RWPE1 (cell line): Measurements from ENCODE around the gene TP53AIP1.

Experiments
- CTCF ChIA-PET: fragments of 350-600 bp; sonication (Branson Sonifier 250); formaldehyde crosslinking; extraction: SDS; loops from one replicate; lab custom pipeline; 2021; lab: Yijun Ruan, JAX
- POLR2A ChIA-PET: fragments of 400-600 bp; formaldehyde crosslinking; extraction: SDS; loops from one replicate; lab custom pipeline; 2020; ENCODE audit warnings: antibody characterized with exemption; ENCODE audit not compliant: low non-redundant PET; lab: Yijun Ruan, JAX
- DNase-seq: peaks from one replicate; pipeline ENCODE4 v3.0.0; 2012; ENCODE audit warnings: low spot score
- H3K27ac ChIP-seq: fragments of 450-650 bp; 2 replicates; pipeline ENCODE4 v1.5.1; 2017
- TF ChIP-seq, protein P1 (sequence below): fragments of 450-650 bp; conservative IDR thresholded peaks from 2 replicates; pipeline ENCODE4 v1.5.1; 2017; ENCODE audit warnings: low read depth, mild to moderate bottlenecking

TP53AIP1 gene

GRCh38 chr11:128903248-128904061 is 39.2 kb downstream of the TP53AIP1 start:
- ChIA-PET CTCF (interaction anchor here (0.8 to 1.1 kb wide), 3 partner anchors 15 to 53 kb away, joined by 3 read pairs; no protein-coding TSS in a partner anchor), POLR2A (interaction anchor here (0.6 kb wide), 1 partner anchor 37 kb away, joined by 5 read pairs; no protein-coding TSS in a partner anchor)
- peak; percentile 64 for DNase-seq
- H3K27ac ChIP-seq, result peak overlapping the region; percentile 99
- TF ChIP-seq, protein P1, sequence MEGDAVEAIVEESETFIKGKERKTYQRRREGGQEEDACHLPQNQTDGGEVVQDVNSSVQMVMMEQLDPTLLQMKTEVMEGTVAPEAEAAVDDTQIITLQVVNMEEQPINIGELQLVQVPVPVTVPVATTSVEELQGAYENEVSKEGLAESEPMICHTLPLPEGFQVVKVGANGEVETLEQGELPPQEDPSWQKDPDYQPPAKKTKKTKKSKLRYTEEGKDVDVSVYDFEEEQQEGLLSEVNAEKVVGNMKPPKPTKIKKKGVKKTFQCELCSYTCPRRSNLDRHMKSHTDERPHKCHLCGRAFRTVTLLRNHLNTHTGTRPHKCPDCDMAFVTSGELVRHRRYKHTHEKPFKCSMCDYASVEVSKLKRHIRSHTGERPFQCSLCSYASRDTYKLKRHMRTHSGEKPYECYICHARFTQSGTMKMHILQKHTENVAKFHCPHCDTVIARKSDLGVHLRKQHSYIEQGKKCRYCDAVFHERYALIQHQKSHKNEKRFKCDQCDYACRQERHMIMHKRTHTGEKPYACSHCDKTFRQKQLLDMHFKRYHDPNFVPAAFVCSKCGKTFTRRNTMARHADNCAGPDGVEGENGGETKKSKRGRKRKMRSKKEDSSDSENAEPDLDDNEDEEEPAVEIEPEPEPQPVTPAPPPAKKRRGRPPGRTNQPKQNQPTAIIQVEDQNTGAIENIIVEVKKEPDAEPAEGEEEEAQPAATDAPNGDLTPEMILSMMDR, result no peak

- ChIA-PET POLR2A (no interaction called here), CTCF (interaction anchor here (1.0 kb wide), 1 partner anchor 15 kb away, joined by 3 read pairs; no protein-coding TSS in a partner anchor)
- H3K27ac ChIP-seq, result peak overlapping the region; percentile 99
- no peak for DNase-seq
- TF ChIP-seq, protein P1, result no peak
Observed at GRCh38 chr11:128902515-128903066, 40.1 kb downstream of the TP53AIP1 start.

GRCh38 chr11:128901653-128902514 is 40.8 kb downstream of the TP53AIP1 start:
- ChIA-PET CTCF (no interaction called here), POLR2A (no interaction called here)
- no peak for DNase-seq
- TF ChIP-seq, protein P1, result no peak
- H3K27ac ChIP-seq, result peak overlapping the region; percentile 99

- DNase-seq, result no peak
- CTCF ChIA-PET, result no interaction called here
- TF ChIP-seq, protein P1, result no peak
- POLR2A ChIA-PET, result no interaction called here
- peak overlapping the region; percentile 44; the same call in 1 of the 2 replicates for H3K27ac ChIP-seq
Observed at GRCh38 chr11:128900468-128900867, 42.2 kb downstream of the TP53AIP1 start.

- no peak for DNase-seq
- TF ChIP-seq, protein P1, result no peak
- POLR2A ChIA-PET, result no interaction called here
- CTCF ChIA-PET, result no interaction called here
- peak overlapping the region; percentile 54 for H3K27ac ChIP-seq
Observed at GRCh38 chr11:128898580-128899344, 43.9 kb downstream of the TP53AIP1 start.
